A673 (cell line): ENCODE measurements around the gene ABHD4.

Experiments used
- EZH2 ChIP-seq: fragments of 200-600 bp; sonication (generic); IDR thresholded peaks from 2 replicates; pipeline ENCODE4 v1.6.1; 2017; ENCODE audit warnings: borderline replicate concordance, low read depth, mild to moderate bottlenecking, mixed read lengths, antibody characterized with exemption, low read length; ENCODE audit not compliant: poor library complexity, severe bottlenecking
- TF ChIP-seq, protein P1 (sequence below): fragments of 300-800, 200-600 bp; sonication (generic); conservative IDR thresholded peaks from 2 replicates; pipeline ENCODE4 v1.5.1; 2017; ENCODE audit warnings: low read depth, mild to moderate bottlenecking, antibody characterized with exemption, low read length, moderate library complexity, mixed read lengths

DNA sequence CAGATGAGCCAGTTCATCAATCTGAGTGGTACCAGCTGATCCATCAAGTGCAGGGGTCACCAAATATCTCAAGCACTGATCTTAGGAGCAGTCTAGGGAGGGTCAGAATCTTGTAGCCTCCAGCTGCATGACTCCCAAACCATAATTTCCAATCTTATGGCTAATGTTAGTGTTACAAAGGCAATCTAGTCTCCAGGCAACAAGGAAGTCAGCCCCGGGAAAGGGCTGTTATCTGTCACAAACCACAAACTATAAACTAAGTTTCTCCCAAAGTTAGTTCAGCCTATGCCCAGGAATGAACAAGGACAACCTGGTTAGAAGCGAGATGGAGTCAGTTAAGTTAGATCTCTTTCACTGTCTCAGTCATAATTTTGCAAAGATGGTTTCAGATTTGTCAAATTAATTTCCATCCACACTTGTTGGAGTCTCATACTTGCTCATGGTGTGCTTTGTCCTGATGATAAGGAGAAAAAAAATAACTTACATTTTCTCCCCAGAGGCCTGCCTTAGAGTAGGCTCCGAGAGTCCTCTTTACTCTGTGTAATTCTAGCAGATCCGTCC is 3.9 kb upstream of the ABHD4 start:
- TF ChIP-seq, protein P1, sequence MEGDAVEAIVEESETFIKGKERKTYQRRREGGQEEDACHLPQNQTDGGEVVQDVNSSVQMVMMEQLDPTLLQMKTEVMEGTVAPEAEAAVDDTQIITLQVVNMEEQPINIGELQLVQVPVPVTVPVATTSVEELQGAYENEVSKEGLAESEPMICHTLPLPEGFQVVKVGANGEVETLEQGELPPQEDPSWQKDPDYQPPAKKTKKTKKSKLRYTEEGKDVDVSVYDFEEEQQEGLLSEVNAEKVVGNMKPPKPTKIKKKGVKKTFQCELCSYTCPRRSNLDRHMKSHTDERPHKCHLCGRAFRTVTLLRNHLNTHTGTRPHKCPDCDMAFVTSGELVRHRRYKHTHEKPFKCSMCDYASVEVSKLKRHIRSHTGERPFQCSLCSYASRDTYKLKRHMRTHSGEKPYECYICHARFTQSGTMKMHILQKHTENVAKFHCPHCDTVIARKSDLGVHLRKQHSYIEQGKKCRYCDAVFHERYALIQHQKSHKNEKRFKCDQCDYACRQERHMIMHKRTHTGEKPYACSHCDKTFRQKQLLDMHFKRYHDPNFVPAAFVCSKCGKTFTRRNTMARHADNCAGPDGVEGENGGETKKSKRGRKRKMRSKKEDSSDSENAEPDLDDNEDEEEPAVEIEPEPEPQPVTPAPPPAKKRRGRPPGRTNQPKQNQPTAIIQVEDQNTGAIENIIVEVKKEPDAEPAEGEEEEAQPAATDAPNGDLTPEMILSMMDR = no peak
- no peak for TF ChIP-seq EZH2
